Thyroid gland (tissue), 4 donors: ENCODE data around the gene IKBKG.
"Not testable (repeated sequence)": the region's sequence is repeated elsewhere in the genome, so short reads cannot be mapped to it uniquely, and the experiment has no call there.

Experiments used
- POLR2A ChIP-seq, 2 donors: fragments of 450-650 bp; IDR thresholded peaks; one replicate each; pipeline ENCODE4 v1.6.1; 2017; ENCODE audit warnings: antibody characterized with exemption in 2 of 2, mild to moderate bottlenecking in 2 of 2, moderate library complexity in 1 of 2
- TF ChIP-seq, protein P1 (sequence below), 6 experiments: fragments of 200-600 bp in 3 of 6; fragments of 450-650 bp in 3 of 6; sonication (generic) in 3 of 6; IDR thresholded peaks; one replicate each; pipeline ENCODE4 v1.5.1; 2016 to 2019; ENCODE audit warnings: antibody characterized with exemption in 6 of 6, mild to moderate bottlenecking in 2 of 6, inconsistent platforms in 1 of 6, moderate library complexity in 1 of 6

DNA sequence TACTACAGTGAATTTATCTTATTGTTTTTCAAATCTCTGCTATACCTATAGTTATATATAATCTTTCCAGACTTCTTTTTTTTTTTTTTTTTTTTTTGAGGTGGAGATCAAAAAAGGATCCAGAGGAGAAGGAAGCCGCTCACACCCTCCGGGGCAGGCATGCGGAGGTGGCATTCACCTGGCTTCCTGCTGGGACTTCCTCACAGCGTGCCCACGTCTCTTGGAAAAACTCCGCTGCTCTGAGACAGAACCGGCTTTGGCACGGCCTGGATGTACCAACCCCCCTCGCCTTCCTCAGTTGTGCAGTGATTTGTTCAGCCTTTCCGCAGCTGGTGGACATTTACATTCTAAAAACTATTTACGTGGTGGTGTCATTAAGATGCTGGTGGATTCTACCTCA is 60.6 kb downstream of the IKBKG start:
- TF ChIP-seq, protein P1, sequence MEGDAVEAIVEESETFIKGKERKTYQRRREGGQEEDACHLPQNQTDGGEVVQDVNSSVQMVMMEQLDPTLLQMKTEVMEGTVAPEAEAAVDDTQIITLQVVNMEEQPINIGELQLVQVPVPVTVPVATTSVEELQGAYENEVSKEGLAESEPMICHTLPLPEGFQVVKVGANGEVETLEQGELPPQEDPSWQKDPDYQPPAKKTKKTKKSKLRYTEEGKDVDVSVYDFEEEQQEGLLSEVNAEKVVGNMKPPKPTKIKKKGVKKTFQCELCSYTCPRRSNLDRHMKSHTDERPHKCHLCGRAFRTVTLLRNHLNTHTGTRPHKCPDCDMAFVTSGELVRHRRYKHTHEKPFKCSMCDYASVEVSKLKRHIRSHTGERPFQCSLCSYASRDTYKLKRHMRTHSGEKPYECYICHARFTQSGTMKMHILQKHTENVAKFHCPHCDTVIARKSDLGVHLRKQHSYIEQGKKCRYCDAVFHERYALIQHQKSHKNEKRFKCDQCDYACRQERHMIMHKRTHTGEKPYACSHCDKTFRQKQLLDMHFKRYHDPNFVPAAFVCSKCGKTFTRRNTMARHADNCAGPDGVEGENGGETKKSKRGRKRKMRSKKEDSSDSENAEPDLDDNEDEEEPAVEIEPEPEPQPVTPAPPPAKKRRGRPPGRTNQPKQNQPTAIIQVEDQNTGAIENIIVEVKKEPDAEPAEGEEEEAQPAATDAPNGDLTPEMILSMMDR (IDR thresholded peaks at IDR 0.05), result not testable (repeated sequence)
- TF ChIP-seq POLR2A (IDR thresholded peaks at IDR 0.05), result not testable (repeated sequence)
